ENCODE data around the gene TAF11L9.
"Not testable (repeated sequence)": the region's sequence is repeated elsewhere in the genome, so short reads cannot be mapped to it uniquely, and the experiment has no call there.

The TAF11L9 gene

DNA sequence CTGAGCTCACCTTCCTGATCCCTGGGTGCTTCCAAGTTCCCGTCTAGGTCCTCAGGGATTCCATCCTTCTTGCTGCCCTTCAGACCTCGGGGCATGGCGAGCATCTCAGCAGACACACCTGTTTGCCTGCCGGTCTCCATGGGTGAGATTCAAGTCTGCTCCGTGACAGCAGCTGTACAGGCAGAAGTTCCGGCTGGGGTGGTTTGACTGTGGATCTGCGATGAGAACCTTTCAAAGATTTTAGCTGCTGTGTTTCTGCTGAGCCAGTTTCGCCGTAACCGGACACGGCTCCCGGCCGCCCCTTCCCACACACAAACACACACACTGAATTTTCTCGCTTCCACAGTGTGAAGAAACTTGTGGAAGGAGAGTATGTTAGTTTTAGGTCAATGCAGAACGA, at the start of gene TAF11L9:
TAF11L9 (minus strand) TSS at position 140 of the 400 bp plus-strand sequence.
- peak; percentile 30 for DNase-seq

DNA sequence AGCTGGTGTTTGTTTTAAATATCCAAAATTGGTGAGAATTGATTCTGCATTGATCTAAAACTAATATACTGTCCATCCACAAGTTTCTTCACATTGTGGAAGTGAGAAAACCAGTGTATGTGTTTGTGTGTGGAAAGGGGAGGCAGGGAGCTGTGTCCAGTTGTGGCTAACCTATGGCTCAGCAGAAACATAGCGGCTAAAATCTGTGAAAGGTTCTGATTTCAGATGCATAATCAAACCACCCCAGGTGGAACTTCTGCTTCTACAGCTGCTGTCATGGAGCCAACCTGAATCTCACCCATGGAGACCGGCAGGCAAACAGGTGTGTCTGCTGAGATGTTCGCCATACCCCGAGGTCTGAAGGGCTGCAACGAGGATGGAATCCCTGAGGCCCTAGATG, 40.0 kb upstream of the TAF11L9 start, which contains the start of gene TAF11L14:
TAF11L14 (plus strand) TSS at position 301 of the 400 bp plus-strand sequence.
- DNase-seq, result no peak

DNA sequence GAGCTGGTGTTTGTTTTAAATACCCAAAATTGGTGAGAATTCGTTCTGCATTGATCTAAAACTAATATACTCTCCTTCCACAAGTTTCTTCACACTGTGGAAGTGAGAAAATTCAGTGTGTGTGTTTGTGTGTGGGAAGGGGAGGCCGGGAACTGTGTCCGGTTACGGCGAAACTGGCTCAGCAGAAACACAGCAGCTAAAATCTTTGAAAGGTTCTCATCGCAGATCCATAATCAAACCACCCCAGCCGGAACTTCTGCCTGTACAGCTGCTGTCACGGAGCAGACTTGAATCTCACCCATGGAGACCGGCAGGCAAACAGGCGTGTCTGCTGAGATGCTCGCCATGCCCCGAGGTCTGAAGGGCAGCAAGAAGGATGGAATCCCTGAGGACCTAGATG, 37.6 kb upstream of the TAF11L9 start, which contains the start of gene TAF11L13:
TAF11L13 (plus strand) TSS at position 301 of the 400 bp plus-strand sequence.
- DNase-seq, result not testable (repeated sequence)

DNA sequence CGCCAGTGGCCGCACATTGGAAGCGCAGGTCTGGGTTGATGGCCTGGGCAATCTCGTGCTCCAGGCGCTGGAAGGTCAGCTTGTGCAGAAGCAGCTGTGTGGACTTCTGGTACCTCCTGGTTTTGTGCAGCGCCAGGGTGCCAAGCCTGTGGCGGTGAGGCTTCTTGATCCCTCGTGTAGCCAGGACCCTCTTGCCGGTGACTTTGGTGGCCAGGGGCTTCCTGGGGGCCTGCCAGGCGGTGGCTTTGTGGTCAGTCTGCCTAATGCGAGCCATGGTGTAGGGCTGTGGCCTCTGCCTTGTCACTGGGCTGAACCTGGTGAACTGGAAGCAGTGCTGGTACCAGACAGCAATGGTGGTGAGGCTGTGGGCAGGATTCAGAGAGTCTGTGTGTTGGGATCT, 31.5 kb upstream of the TAF11L9 start:
- no peak for DNase-seq

DNA sequence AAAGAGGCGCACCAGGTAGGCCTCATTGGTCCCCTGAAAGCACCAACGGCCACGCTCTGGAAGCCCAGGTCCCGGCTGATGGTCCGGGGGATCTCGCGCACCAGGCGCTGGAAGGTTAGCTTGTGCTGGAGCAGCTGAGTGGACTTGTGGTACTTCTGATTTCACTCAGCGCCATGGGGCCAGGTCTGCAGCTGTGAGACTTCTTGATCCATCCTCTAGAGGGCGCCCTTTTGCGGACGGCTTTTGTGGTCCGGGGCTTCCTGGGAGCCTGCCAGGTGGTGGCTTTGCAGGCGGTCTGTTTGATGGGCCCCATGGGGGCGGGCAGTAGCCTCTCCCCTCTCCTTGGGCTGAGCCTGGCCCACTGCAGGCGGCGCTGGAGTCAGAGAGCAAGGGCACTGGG, 26.4 kb upstream of the TAF11L9 start:
- DNase-seq, result no peak

DNA sequence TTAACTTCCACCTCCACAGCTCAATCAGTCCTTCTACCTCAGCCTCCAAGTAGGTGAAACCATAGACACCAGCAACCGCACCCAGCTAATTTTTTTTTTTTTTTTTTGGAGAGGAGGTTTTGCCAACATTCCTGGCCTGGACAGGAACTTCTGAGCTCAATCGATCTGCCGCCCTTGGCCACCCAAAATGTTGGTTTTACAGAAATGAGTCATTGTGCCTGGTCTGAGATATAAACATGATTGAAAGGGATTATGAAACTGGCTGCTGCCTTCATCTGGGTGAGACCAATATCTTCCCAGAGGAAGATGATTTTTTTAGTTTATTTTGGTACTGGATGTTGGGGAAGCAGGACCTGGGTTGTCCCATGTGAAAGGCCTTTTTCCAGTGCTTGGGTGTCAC, 25.2 kb upstream of the TAF11L9 start:
- no peak for DNase-seq

DNA sequence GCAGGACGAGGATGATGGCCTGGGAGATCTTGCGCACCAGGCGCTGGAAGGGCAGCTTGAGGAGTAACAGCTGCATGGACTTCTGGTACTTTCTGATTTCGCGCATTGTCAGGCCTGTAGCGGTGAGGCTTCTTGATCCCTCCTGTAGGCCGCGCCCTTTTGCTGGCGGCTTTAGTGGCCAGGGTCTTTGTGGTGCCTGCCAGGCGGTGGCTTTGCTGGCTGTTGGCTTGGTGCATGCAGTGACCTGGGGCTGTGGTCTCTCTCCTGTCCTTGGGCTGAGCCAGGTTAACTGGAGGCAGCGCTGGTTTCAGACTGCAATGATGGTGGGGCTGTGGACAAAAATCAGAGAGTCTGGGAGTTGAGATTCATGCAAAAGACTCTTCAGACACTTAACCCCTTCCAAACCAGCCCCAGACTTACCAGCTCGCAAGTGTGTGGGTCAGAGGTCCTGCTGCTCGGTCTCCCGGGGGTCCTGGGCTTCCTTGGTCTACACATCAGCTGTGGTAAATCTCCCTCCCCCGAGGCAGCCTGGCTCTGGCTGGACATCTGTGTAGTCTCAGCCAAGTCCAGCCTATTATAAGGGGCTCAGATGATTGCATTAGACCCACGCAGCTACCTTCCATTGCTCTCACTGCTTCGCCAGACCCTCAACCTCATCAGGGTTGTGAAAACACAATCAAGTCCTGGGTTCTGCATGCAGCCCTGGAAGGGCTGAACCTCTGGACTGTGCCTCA, 20.8 kb upstream of the TAF11L9 start:
- DNase-seq, result no peak

DNA sequence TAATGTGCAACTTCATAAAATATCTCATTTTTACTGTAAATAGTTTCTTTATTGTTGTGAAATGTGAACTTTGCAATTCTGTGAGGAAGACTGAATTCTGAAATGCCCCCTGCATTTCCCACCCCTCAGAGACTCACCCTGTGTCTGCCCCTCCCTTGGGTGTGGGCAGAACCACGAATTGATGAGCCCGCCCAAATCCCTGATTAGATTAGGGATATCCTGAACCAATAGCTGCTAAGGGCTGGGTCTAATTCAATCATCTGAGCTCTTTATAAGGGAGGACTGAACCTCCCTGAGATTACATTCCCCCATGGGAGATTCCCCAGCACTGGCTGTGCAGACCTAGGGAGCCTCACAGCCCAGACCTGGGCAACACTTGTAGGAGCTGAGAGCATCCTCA, 15.9 kb upstream of the TAF11L9 start, which contains the start of gene TAF11L12:
TAF11L12 (plus strand) TSS at position 301 of the 400 bp plus-strand sequence.
- not testable (repeated sequence) for DNase-seq

DNA sequence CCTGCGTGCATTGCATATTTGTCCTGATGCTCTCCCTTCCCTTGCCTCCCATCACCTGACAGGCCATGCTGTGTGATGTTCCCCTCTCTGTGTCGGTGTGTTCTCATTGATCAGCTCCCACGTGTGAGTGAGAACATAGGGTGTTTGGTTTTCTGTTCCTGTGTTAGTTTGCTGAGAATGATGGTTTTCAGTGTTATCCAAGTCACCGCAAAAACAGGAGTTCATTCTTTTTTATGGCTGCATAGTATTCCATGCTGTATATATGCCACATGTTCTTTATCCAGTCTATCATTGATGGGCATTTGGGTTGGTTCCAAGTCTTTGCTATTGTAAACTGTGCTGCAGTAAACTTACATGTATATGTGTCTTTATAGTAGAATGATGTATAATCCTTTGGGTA, 13.3 kb upstream of the TAF11L9 start:
- not testable (repeated sequence) for DNase-seq

DNA sequence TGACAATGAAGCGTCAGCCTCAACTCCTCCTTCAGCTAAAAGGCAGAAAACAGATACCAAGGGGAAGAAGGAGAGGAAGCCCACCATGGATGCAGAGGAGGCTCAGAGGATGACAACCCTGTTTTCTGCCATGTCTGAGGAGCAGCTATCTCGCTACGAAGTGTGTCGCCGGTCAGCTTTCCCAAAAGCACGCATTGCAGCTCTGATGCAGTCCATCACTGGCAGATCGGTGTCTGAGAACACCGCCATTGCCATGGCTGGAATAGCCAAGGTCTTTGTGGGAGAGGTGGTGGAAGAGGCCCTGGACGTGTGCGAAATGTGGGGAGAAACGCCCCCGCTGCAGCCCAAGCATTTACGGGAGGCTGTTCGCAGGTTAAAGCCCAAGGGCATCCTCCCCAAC, 10.8 kb upstream of the TAF11L9 start:
- DNase-seq, result no peak

DNA sequence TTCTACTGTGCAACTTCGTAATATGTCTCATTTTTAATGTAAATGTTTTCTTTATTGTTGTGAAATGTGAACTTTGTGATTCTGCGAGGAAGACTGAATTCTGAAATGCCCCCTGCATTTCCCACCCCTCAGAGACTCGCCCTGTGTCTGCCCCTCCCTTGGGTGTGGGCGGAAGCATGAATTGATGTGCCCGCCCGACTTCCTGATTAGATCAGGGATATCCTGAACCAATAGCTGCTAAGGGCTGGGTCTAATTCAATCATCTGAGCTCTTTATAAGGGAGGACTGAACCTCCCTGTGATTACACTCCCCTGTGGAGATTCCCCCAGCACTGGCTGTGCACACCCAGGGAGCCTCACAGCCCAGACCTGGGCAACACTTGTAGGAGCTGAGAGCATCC, 9.7 kb upstream of the TAF11L9 start, which contains the start of gene TAF11L11:
TAF11L11 (plus strand) TSS at position 304 of the 400 bp plus-strand sequence.
- DNase-seq, result not testable (repeated sequence)

DNA sequence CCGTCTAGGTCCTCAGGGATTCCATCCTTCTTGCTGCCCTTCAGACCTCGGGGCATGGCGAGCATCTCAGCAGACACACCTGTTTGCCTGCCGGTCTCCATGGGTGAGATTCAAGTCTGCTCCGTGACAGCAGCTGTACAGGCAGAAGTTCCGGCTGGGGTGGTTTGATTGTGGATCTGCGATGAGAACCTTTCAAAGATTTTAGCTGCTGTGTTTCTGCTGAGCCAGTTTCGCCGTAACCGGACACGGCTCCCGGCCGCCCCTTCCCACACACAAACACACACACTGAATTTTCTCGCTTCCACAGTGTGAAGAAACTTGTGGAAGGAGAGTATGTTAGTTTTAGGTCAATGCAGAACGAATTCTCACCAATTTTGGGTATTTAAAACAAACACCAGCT, 3.5 kb upstream of the TAF11L9 start, which contains the start of gene TAF11L10:
TAF11L10 (minus strand) TSS at position 101 of the 400 bp plus-strand sequence.
- DNase-seq, result not testable (repeated sequence)

DNA sequence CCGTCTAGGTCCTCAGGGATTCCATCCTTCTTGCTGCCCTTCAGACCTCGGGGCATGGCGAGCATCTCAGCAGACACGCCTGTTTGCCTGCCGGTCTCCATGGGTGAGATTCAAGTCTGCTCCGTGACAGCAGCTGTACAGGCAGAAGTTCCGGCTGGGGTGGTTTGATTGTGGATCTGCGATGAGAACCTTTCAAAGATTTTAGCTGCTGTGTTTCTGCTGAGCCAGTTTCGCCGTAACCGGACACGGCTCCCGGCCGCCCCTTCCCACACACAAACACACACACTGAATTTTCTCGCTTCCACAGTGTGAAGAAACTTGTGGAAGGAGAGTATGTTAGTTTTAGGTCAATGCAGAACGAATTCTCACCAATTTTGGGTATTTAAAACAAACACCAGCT, 3.3 kb downstream of the TAF11L9 start, which contains the start of gene TAF11L8:
TAF11L8 (minus strand) TSS at position 101 of the 400 bp plus-strand sequence.
- not testable (repeated sequence) for DNase-seq

DNA sequence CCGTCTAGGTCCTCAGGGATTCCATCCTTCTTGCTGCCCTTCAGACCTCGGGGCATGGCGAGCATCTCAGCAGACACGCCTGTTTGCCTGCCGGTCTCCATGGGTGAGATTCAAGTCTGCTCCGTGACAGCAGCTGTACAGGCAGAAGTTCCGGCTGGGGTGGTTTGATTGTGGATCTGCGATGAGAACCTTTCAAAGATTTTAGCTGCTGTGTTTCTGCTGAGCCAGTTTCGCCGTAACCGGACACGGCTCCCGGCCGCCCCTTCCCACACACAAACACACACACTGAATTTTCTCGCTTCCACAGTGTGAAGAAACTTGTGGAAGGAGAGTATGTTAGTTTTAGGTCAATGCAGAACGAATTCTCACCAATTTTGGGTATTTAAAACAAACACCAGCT, 8.5 kb downstream of the TAF11L9 start, which contains the start of gene TAF11L7:
TAF11L7 (minus strand) TSS at position 101 of the 400 bp plus-strand sequence.
- DNase-seq, result not testable (repeated sequence)

Data from activated CD4-positive, CD25-positive, alpha-beta regulatory T cell treated with anti-CD3 and anti-CD28 coated beads, Interleukin-2, amount 50 U/mL, for 72 hours (primary cell).